ENCODE measurements around the gene CLDN3. TPM values are rescaled to one million over a fixed set of nuclear protein-coding genes. Genes with fewer than 3 reads are reported as not detected.
A peak's percentile ranks its signal among the peaks of the same experiment; 100 is the strongest.
"Not testable (repeated sequence)": the region's sequence is repeated elsewhere in the genome, so short reads cannot be mapped to it uniquely, and the experiment has no call there.

Gene CLDN3
- total and polyA plus RNA-seq, 12 donors, result not detected

DNA sequence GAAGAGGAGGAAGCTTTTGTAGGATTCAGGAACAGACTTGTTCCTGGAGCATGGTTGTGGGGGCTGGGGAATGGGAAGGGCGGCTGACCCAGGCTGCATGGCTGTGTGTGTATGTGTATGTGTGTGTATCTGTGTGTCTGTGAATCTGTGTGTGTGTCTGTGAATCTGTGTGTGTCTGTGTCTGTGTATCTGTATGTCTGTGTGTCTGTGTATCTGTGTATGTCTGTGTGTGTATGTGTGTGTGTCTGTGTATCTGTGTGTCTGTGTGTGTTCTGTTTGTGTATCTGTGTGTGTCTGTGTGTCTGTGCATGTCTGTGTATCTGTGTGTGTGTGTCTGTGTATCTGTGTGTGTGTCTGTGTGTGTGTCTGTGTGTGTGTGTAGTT, 44.0 kb downstream of the CLDN3 start:
- TF ChIP-seq CTCF (IDR thresholded peaks at IDR 0.05), result peak in 2 of 9 donors; percentile 4 to 5
- no peak for DNase-seq
- peak in 1 of 8 donors; percentile 12 for ATAC-seq
- no peak overlapping the region for H3K4me3 ChIP-seq
- H3K36me3 ChIP-seq, result no peaks in the 10 kb centered on the region
- no peak overlapping the region for H3K27ac ChIP-seq
- H3K27me3 ChIP-seq, result peaks cover 0 to 40% (median 5%) of the 10 kb centered on the region in 7 donors
- intact Hi-C loops (cut with DNase I), result loop anchor here in 2 of 10 donors (5.0 to 10.0 kb wide), 2 partner anchors 61 to 119 kb away; partner anchors contain the start of gene VPS37D (in 1 of the 2)
- no peaks in the 10 kb centered on the region for H3K9me3 ChIP-seq
- H3K4me1 ChIP-seq, result peaks cover 0 to 10% (median 0%) of the 10 kb centered on the region in 9 donors
- WGBS, 2 donors, result 45 to 52% methylated on average over 1 of the region's 1 CpG

- DNase-seq (no peak), ATAC-seq (no peak)
- no peak overlapping the region for H3K4me3 ChIP-seq
- no peak for TF ChIP-seq CTCF (IDR thresholded peaks at IDR 0.05)
- WGBS, 2 donors, result 90 to 91% methylated on average over 3 of the region's 3 CpGs
- no peak overlapping the region for H3K27ac ChIP-seq
- no peaks in the 10 kb centered on the region for H3K9me3 ChIP-seq
- peaks cover 0 to 55% (median 5%) of the 10 kb centered on the region in 7 donors for H3K27me3 ChIP-seq
- peaks cover 0 to 22% (median 6%) of the 10 kb centered on the region in 9 donors for H3K4me1 ChIP-seq
- intact Hi-C loops (cut with DNase I), result loop anchor here in 5 of 10 donors (2.0 to 10.0 kb wide), 2 partner anchors 59 to 117 kb away; partner anchors contain the start of gene VPS37D (in 1 of the 5)
- no peaks in the 10 kb centered on the region for H3K36me3 ChIP-seq
Measured at GRCh38 chr7:73723813-73724212, 46.3 kb downstream of the CLDN3 start.

GRCh38 chr7:73722785-73723184, 47.3 kb downstream of the CLDN3 start:
- no peak overlapping the region for H3K27ac ChIP-seq
- intact Hi-C loops (cut with DNase I), result loop anchor here in 1 of 10 donors (10.0 kb wide), 1 partner anchor 58 kb away; the partner anchor contains the start of gene VPS37D
- WGBS, 2 donors, result 63 to 75% methylated on average over 6 of the region's 6 CpGs
- H3K27me3 ChIP-seq, result peaks cover 0 to 55% (median 12%) of the 10 kb centered on the region in 7 donors
- ATAC-seq (no peak), DNase-seq (no peak)
- H3K4me3 ChIP-seq, result no peak overlapping the region
- no peaks in the 10 kb centered on the region for H3K9me3 ChIP-seq
- no peaks in the 10 kb centered on the region for H3K36me3 ChIP-seq
- peaks cover 0 to 32% (median 13%) of the 10 kb centered on the region in 9 donors for H3K4me1 ChIP-seq
- TF ChIP-seq CTCF (IDR thresholded peaks at IDR 0.05), result no peak

DNA sequence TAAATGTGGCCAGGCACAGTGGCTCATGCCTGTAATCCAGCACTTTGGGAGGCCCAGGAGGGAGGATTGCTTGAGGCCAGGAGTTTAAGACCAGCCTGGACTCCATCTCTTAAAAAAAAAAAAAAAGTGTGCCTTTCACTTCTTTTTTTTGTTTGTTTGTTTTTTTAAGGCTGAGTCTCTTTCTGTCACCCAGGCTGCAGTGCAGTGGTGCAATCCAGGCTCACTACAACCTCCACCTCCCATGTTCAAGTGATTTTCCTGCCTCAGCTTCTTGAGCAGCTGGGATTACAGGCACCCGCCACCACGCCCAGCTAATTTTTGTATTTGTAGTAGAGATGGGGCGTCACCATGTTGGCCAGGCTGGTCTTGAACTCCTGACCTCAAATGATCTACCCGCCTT, 47.9 kb downstream of the CLDN3 start:
- WGBS, 2 donors, result 84 to 85% methylated on average over 4 of the region's 4 CpGs
- H3K4me3 ChIP-seq, DNase-seq, H3K9me3 ChIP-seq, ATAC-seq, H3K36me3 ChIP-seq: not testable (repeated sequence)
- H3K27me3 ChIP-seq, result peaks cover 0 to 54% (median 9%) of the 10 kb centered on the region in 7 donors
- intact Hi-C loops (cut with DNase I), result loop anchor here in 1 of 10 donors (10.0 kb wide), 1 partner anchor 57 kb away; the partner anchor contains the start of gene VPS37D
- H3K4me1 ChIP-seq, result peaks cover 0 to 38% (median 16%) of the 10 kb centered on the region in 9 donors
- H3K27ac ChIP-seq, result peak overlapping the region in 1 of 10 donors; percentile 31

GRCh38 chr7:73721377-73721817, 48.7 kb downstream of the CLDN3 start:
- WGBS, 2 donors, result 45 to 56% methylated on average over 3 of the region's 3 CpGs
- H3K9me3 ChIP-seq, result no peaks in the 10 kb centered on the region
- ATAC-seq, result peak; percentile 21 to 89 (median 82)
- peaks cover 0 to 52% (median 6%) of the 10 kb centered on the region in 7 donors for H3K27me3 ChIP-seq
- H3K27ac ChIP-seq, result peak overlapping the region in 7 of 10 donors; percentile 15 to 63 (median 25)
- intact Hi-C loops (cut with DNase I), result loop anchor here in 1 of 10 donors (10.0 kb wide), 1 partner anchor 57 kb away; the partner anchor contains the start of gene VPS37D
- no peaks in the 10 kb centered on the region for H3K36me3 ChIP-seq
- TF ChIP-seq CTCF (IDR thresholded peaks at IDR 0.05), result no peak
- no peak overlapping the region for H3K4me3 ChIP-seq
- H3K4me1 ChIP-seq, result peaks cover 0 to 44% (median 24%) of the 10 kb centered on the region in 9 donors
- DNase-seq, result peak; percentile 72 to 78

GRCh38 chr7:73720443-73720842, 49.6 kb downstream of the CLDN3 start:
- ATAC-seq, H3K4me3 ChIP-seq, H3K36me3 ChIP-seq, H3K27ac ChIP-seq, DNase-seq, H3K9me3 ChIP-seq: not testable (repeated sequence)
- Histone ChIP-seq H3K4me1 (peaks cover 0 to 44% (median 25%) of the 10 kb centered on the region in 9 donors), H3K27me3 (peaks cover 0 to 52% (median 0%) of the 10 kb centered on the region in 7 donors)
- intact Hi-C loops (cut with DNase I), result loop anchor here in 1 of 10 donors (10.0 kb wide), 1 partner anchor 56 kb away; the partner anchor contains the start of gene VPS37D
- WGBS, 2 donors, result 96% methylated on average over 9 of the region's 9 CpGs

Data from heart right ventricle (tissue), 16 donors.